HG03280 (cell line): Measurements from ENCODE around the gene STIM1.
A peak's percentile ranks its signal among the peaks of the same experiment; 100 is the strongest.

Experiments
- ATAC-seq: cut with Tn5 transposase; IDR thresholded peaks from one replicate; pipeline ENCODE4 v1.9.1; 2021; ENCODE audit warnings: mild to moderate bottlenecking, moderate library complexity; ENCODE audit not compliant: unreplicated experiment

The STIM1 gene

DNA sequence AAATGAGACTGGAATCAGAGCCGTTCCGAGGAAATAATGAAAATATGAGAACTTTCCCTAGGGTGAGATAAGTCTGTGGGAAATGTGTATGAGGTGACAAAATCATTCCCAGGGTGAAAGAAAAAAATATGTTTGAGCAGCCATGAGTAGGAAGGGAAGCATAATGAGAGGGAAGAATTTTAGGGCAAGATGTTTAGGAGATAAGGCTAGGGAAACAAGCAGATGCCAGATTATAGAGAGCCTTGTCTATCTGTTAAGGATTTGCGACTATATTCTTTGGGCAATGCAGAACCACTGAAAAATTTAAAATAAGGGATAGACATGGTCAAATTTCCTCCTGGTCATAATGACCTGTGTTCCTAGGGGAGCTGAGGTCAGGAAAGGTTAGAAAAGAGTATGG lies 54.4 kb downstream of the STIM1 start:
- ATAC-seq: no peak

- no peak for ATAC-seq
Measured at GRCh38 chr11:3911908-3912505, 56.5 kb downstream of the STIM1 start.

DNA sequence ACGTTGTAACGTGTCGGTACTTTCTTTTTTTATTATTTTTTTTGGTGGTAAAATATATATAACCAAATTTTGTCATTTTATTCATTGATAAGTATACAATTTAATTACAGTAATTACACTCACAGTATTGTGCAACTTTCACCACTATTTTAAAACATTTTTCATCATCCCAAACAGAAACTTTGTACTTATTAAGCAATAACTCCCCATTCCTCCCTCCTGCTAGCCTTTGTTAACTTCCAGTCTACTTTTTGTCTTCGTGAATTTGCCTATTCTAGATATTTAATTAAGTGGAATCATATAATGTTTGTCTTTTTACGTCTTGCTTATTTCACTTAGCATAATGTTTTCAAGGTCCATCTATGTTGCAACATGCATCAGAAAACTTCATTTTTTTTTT lies 58.5 kb downstream of the STIM1 start:
- ATAC-seq: no peak

GRCh38 chr11:3914805-3915204 lies 59.3 kb downstream of the STIM1 start:
- no peak for ATAC-seq

GRCh38 chr11:3916962-3917361 lies 61.5 kb downstream of the STIM1 start:
- no peak for ATAC-seq

- ATAC-seq: peak; percentile 80
Measured at GRCh38 chr11:3920148-3920852, 64.8 kb downstream of the STIM1 start.

DNA sequence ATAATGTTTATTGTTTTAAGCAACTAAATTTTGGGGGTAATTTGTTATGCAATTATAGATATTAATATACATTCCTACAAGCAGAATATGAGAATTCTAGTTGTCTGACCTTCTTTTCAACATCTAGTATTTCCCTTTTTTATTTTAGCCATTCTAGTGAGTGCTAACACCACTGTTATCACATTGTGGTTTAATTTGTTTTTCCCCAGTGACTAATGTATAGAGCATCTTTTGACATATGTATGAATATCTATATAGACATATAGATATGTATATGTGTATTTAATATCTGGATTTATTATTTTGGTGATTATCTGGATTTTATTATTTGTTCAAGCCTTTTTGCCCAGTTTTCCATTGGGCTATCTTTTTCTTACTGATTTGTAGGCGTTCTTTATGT lies 66.6 kb downstream of the STIM1 start:
- no peak for ATAC-seq

- ATAC-seq: no peak
Measured at GRCh38 chr11:3925513-3925912, 70.0 kb downstream of the STIM1 start.

GRCh38 chr11:3926458-3927095 lies 71.1 kb downstream of the STIM1 start:
- ATAC-seq: no peak

GRCh38 chr11:3927129-3927796 lies 71.8 kb downstream of the STIM1 start:
- no peak for ATAC-seq

DNA sequence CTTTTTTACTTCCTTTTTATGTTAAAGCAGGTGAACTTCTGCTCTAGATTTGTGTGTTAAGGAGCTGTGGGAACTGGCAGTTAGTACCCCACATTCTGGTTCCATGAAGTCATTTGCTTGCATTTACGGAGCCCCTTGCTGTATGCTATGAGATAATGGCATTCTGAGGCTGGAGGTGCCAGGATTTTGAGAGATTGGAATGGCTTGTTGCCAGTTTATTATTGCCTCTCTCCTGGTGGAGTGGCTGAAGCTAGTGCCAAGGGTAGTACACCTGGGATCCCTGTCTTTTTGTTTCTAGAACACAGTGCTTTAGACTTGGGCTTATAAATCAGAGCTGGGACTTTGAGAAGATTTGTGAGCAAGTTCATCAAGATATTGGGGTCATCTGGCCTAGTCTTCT lies 73.8 kb downstream of the STIM1 start:
- ATAC-seq: no peak

GRCh38 chr11:3929649-3930048 lies 74.2 kb downstream of the STIM1 start:
- ATAC-seq: no peak

DNA sequence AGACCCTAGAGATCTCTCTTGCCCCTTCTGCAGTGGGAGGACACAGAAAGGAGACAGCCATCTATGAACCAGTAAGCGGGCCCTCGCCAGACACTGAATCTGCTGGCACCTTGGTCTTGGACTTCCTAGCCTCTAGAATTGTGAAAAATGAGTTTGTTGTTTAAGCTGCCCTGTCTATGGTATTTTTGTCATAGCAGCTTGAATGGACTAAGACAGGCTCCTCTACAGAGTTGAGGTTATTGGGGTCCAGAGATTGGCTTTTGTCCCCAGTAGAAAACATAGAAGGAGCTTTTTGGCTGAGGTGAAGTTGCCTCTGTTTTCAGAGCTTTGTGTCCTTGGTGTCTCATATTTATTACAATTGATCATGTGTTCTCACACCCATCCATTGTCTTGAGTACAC lies 77.2 kb downstream of the STIM1 start:
- no peak for ATAC-seq

- no peak for ATAC-seq
Measured at GRCh38 chr11:3933165-3933628, 77.7 kb downstream of the STIM1 start.

- ATAC-seq: no peak
Measured at GRCh38 chr11:3934658-3935057, 79.2 kb downstream of the STIM1 start.

GRCh38 chr11:3936517-3936916 lies 81.1 kb downstream of the STIM1 start:
- ATAC-seq: no peak

DNA sequence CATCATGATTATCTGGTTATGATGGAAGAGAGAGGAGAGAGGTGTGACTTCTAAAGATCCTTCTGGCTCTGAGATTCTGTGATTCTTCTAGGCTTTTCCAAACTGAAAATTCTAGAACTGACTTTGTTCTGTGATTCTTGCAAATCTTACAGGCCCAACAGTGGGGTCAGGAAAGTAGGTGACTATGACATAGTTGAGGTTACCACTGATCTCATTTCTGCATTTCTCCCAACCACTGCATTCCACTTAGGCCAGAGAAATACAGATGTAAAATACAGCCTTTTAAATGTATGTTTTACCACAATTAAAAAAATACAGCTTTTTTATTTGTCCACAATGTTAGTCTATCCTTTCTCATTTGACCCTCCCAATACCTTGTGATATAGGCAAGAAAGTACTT lies 83.7 kb downstream of the STIM1 start:
- ATAC-seq: no peak

- ATAC-seq: no peak
Measured at GRCh38 chr11:3939651-3940190, 84.3 kb downstream of the STIM1 start.

- no peak for ATAC-seq
Measured at GRCh38 chr11:3942160-3942955, 86.9 kb downstream of the STIM1 start.

DNA sequence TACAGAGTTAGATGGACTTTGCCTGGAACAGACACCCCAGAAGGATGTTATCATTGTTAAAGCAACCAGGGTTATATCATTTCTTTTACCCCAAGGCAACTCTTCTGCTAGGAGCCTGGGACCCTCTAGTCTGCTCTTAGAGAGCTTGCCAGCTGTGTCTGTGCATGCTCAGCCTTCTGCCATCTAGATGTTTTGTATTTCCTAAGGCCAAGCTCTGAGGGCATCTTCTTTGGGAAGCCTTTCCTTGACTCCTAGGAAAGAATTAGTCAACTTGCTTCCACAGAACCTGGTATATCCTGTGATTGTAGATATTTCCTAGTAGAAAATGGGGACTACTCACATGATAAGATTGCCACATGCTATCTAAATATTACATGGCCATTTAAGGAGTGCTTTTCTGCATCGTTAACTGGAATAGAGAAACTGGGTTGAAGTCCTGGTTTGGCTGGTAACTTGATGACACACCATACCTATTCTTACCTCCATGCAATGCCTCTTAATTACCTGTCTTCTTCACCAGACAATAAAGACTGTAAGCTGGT lies 87.6 kb downstream of the STIM1 start:
- ATAC-seq: no peak
